DMS 273 treated with DMSO at 0.1 percent for 48 hours (cell line): ENCODE measurements around the gene CSTF2.
A peak's percentile ranks its signal among the peaks of the same experiment; 100 is the strongest.
"Not testable (repeated sequence)": the region's sequence is repeated elsewhere in the genome, so short reads cannot be mapped to it uniquely, and the experiment has no call there.

ENCODE experiments used
- DNase-seq: peaks from one replicate; lab custom pipeline; 2025; lab: John Stamatoyannopoulos, UW

CSTF2 gene

DNA sequence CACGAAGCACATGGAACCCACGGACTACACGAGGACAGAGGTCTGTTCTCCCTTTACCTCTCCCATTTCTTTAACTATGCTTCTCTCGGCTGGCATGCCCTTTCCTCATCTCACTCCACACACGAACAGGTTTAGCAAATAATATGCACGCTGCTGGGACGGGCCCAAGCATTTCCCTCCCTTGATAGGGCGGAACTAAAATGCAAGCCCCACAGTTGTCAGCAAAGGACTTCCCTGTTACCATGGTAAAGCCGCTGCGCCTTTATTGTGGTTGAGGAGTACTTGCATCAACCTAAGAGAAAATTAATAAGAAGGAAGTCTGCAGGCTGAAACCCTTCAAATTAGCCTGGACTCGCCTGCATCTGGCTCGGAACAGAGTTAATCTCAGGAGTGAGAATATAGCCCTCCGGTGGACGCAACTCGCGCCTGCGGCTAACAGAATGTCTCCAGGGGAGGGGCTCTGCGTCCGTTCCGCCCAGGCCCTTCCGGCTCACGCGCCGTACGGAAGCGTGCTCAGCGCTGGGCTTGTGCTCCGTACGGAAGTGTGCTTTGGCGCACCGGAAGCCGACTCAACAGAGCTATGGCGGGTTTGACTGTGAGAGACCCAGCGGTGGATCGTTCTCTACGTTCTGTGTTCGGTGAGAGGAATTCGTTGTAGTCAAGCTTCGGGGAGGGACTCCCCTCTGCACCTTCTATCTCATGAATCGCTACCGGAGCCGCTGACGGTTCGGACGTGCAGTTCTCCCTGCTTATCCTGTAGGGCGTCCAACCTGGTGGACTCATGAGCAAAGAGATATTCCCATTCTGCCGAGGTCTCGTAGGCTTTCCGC lies at the start of gene CSTF2:
Gene CSTF2 (plus strand): TSS at position 555 of the 830 bp plus-strand sequence. CDS start 26 bp downstream, at position 581.
- peak; percentile 58 for DNase-seq

GRCh38 chrX:100796371-100796770 lies 23.8 kb upstream of the CSTF2 start:
- not testable (repeated sequence) for DNase-seq

DNA sequence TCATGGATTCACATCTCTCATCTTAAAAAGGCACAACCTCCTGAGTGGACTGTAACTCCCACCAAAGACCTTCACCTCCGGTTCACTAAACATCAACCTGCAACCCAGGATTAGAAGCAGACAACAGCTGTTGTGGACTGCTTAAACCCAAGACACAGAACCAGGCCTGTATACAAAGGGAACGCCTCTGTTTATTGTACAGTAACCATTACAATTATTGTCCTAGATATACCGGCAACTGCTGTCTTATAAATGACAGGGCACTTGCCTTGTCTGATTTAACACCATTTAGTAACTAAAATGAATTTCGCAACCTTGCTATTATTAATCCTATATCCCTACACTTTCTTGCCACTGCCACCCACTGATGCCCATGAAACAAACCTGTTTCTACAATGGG lies 22.8 kb upstream of the CSTF2 start:
- no peak for DNase-seq

DNA sequence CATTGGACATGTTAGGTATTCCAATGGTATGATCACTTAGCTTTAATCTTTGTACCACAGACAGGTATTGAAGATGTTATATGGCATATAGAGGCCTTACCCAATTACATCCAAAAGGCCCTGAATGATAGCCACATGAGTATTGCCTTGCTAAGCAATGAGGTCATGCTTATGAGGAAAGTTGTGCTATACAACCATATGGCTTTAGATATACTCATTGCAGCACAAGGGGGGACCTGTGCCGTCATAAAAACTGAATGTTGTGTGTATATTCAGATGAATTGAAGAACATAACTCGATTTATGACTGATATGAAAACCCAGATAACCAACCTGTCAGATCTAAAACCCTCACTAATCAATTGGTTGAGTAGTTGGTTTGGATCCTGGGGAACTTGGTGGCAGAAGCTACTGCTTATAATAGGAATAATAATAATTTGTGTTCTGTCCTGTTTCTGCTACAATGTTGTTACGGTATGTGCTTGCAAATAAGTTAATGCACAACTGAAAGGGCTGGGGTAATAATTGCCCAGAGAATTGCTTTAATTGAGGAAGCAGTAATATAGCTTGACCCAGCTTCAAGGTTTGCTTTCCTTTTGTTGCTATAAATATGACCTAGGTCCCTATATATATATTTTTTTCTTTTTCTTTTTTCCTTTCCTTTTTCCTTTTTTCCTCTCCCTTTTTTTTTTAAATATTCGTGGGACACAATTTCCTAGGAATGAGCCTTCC lies 21.5 kb upstream of the CSTF2 start:
- DNase-seq = no peak

DNA sequence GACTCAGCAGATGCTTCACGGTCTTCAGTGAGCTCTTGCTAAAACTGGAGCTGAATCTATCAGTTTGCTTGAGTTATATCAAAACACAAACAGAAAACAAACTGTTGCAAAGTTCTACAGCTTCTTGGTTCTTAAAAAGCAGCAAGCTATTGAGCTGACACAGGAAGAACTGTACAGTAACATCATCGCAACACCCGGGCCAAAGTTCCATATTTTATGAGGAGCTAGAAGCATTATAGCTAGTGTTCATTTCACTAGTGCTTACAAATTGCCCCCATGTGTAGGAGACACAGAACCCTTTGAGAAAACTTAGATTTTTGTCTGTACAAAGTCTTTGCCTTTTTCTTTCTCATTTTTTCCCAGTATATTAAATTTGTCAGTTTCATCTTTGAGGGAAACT lies 17.3 kb upstream of the CSTF2 start:
- DNase-seq = no peak

GRCh38 chrX:100804780-100805179 lies 15.4 kb upstream of the CSTF2 start:
- no peak for DNase-seq

- not testable (repeated sequence) for DNase-seq
Observed at GRCh38 chrX:100808265-100808664, 11.9 kb upstream of the CSTF2 start.

- DNase-seq = no peak
Observed at GRCh38 chrX:100812216-100813158, 7.7 kb upstream of the CSTF2 start.

GRCh38 chrX:100817340-100817739 lies 2.9 kb upstream of the CSTF2 start:
- DNase-seq = no peak

- DNase-seq = no peak
Observed at GRCh38 chrX:100819534-100819836, 706 bp upstream of the CSTF2 start.

GRCh38 chrX:100829730-100830129 lies 9.5 kb downstream of the CSTF2 start:
- DNase-seq = no peak

DNA sequence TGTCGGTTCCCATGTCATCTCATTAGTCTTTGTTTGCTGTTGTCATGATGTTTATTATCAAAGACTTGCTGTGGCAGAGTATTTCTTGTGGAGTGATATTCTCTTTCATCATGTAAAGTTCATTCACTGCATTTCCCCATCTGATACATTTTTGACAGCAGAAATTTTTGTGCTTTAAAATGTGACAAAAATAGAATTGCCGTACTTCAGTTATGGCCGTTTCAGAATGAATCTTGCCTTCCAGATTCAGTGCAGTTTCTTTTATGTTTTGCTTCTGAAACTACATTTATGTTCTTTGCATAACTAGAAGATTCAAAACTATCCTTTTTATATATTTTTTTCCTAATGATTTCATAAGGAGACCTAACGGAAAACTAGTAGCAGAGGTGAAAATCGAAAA lies 10.0 kb downstream of the CSTF2 start:
- DNase-seq = no peak

DNA sequence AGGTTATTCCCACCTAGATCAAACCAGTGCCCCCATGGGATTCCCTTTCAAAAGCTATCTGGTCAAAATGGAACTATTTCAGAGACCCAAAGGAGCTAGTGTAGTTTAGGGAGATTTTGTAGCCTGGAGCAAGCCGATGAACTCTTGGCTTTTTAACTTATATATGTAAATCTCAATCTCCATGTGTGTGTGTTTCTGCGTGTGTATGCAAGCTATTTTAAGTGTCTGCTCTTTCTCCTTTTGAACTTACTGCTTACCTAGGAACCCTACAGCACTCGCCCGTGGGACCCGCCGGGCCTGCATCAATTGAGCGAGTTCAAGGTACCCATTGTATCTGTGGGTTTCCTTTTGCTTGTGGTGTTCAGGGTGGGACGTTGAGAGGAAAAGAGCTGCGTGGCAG lies 10.4 kb downstream of the CSTF2 start:
- DNase-seq = no peak

DNA sequence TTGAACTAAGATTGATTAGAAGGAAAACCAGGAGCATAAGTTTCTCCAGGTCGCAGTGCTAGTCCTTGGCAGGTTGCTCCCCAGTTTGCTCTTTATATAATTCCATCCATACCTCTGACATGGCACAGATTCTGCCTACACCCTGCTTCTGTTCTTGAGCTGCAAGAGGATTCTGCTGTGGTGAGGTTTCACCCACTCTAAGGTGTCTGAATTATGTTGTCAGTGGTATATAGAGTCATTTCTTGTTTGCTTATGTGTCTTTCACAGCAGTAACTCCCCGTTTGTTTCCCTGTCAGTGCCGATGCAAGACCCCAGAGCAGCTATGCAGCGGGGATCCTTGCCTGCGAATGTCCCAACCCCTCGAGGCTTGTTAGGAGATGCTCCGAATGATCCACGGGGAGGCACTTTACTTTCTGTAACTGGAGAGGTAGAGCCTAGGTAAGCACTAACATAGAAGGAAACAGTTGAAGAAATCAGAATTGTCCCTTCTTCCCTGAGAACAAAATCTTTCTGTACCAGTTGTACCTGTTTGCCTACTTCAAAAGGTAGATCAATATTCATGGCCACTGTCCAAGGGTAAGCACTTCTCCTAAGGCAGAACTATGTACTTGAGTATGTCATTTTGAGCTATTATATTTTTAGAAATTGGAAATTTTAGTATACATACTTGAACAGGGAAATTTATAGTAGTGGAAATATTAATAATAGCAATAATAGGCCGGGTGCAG lies 11.2 kb downstream of the CSTF2 start:
- DNase-seq = no peak

GRCh38 chrX:100850317-100850716 lies 30.1 kb downstream of the CSTF2 start:
- no peak for DNase-seq

DNA sequence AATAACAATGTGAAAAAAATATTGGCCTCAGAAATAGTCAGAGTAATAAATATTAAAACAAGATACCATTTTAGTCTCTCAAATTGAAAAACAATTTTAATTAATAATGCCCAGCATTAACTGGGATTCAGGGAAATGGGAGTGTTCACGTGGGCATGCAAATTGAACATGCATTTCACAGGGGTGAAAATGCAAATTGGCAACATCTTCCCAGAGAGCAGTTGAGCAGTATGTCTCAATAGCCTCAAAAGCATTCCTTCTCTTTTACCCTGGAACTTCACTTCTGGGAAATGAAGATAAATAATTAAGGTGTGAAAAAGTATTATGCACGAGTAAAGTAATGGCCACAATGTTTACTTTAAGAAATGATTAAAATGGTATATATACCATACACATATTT lies 32.6 kb downstream of the CSTF2 start:
- no peak for DNase-seq

GRCh38 chrX:100863326-100863864 lies 43.2 kb downstream of the CSTF2 start:
- DNase-seq = no peak

GRCh38 chrX:100864657-100865391 lies 44.6 kb downstream of the CSTF2 start:
- DNase-seq = no peak

GRCh38 chrX:100868273-100868672 lies 48.1 kb downstream of the CSTF2 start:
- no peak for DNase-seq

DNA sequence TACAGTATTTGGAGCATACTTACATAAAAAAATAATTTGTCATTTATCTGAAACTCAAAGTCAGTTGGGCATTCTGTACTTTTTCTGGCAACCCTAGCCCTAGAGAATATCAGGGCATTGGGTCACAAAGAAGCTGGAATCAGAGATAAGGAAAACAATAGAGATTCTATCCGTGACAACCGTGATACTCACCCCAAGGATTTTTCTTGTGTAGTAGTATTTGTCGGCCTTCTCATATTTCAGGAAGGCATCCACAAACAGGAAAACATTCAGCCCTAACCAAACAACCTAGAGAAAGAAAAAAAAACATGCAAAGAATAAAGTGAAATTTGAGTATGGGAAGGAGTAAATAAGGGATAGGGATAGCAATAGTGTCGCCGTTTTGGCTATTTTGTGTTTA lies 50.3 kb downstream of the CSTF2 start:
- DNase-seq = no peak
